MM.1S (cell line): ENCODE results near the gene DNAAF2.
"Not testable (repeated sequence)": the region's sequence is repeated elsewhere in the genome, so short reads cannot be mapped to it uniquely, and the experiment has no call there.

Experiments
- DNase-seq: peaks from one replicate; pipeline ENCODE4 v3.0.0-alpha.2; 2015
- H2AFZ ChIP-seq: fragments of 300-600 bp; sonication (generic); 2 replicates; pipeline ENCODE4 v1.6.0; 2016; ENCODE audit warnings: antibody characterized with exemption, low read length
- H3F3A ChIP-seq: fragments of 300-600 bp; sonication (generic); 2 replicates; pipeline ENCODE4 v1.6.1; 2016; ENCODE audit warnings: mild to moderate bottlenecking, antibody characterized with exemption, low read length, moderate library complexity, mixed read lengths; ENCODE audit not compliant: insufficient read depth
- H3K27ac ChIP-seq: fragments of 300-600 bp; sonication (generic); 2 replicates; pipeline ENCODE4 v1.5.1; 2016; ENCODE audit warnings: mild to moderate bottlenecking, low read length
- H3K27me3 ChIP-seq: fragments of 300-600 bp; sonication (generic); replicated peaks from 2 replicates; pipeline ENCODE4 v1.6.0; 2016; ENCODE audit warnings: low read length; ENCODE audit not compliant: insufficient read depth
- H3K36me3 ChIP-seq: fragments of 300-600 bp; sonication (generic); replicated peaks from 2 replicates; pipeline ENCODE4 v1.6.1; 2016; ENCODE audit warnings: mild to moderate bottlenecking, low read length, mixed read lengths; ENCODE audit not compliant: insufficient read depth
- H3K4me1 ChIP-seq: fragments of 300-600 bp; sonication (generic); 2 replicates; pipeline ENCODE4 v1.6.1; 2016; ENCODE audit warnings: low read length, mixed read lengths
- H3K4me2 ChIP-seq: fragments of 300-600 bp; sonication (generic); 2 replicates; pipeline ENCODE4 v1.6.0; 2016; ENCODE audit warnings: low read depth, low read length
- H3K4me3 ChIP-seq: fragments of 300-600 bp; sonication (generic); 2 replicates; pipeline ENCODE4 v1.5.1; 2016; ENCODE audit warnings: low read length, mixed read lengths
- H3K79me2 ChIP-seq: fragments of 300-600 bp; sonication (generic); 2 replicates; pipeline ENCODE4 v1.6.1; 2016; ENCODE audit warnings: mixed run types, low read length, mixed read lengths
- H3K9ac ChIP-seq: fragments of 300-600 bp; sonication (generic); 2 replicates; pipeline ENCODE4 v1.6.1; 2016; ENCODE audit warnings: low read length, mixed read lengths
- H3K9me2 ChIP-seq: fragments of 300-600 bp; sonication (generic); replicated peaks from 2 replicates; pipeline ENCODE4 v1.6.1; 2016; ENCODE audit warnings: mild to moderate bottlenecking, low read length, mixed read lengths; ENCODE audit not compliant: insufficient read depth
- H3K9me3 ChIP-seq: fragments of 300-600 bp; sonication (generic); replicated peaks from 2 replicates; pipeline ENCODE4 v1.6.1; 2016; ENCODE audit warnings: mild to moderate bottlenecking, low read length, mixed read lengths; ENCODE audit not compliant: insufficient read depth
- H4K20me1 ChIP-seq: fragments of 300-600 bp; sonication (generic); 2 replicates; pipeline ENCODE4 v1.6.1; 2016; ENCODE audit warnings: mild to moderate bottlenecking, low read length, moderate library complexity, mixed read lengths; ENCODE audit not compliant: insufficient read depth
- CTCF ChIP-seq: fragments of 300-600 bp; sonication (generic); IDR thresholded peaks from 2 replicates; pipeline ENCODE4 v1.5.1; 2016; ENCODE audit warnings: antibody characterized with exemption, low read length, mixed read lengths
- EZH2 ChIP-seq: fragments of 300-600 bp; sonication (generic); optimal IDR thresholded peaks from 2 replicates; pipeline ENCODE3; 2017; ENCODE audit warnings: low read depth, mild to moderate bottlenecking, antibody characterized with exemption, low read length, mixed read lengths
- EZH2phosphoT487 ChIP-seq: fragments of 300-600 bp; sonication (generic); IDR thresholded peaks from 2 replicates; pipeline ENCODE4 v1.6.1; 2018; ENCODE audit warnings: antibody characterized with exemption, low read length

DNAAF2 gene

DNA sequence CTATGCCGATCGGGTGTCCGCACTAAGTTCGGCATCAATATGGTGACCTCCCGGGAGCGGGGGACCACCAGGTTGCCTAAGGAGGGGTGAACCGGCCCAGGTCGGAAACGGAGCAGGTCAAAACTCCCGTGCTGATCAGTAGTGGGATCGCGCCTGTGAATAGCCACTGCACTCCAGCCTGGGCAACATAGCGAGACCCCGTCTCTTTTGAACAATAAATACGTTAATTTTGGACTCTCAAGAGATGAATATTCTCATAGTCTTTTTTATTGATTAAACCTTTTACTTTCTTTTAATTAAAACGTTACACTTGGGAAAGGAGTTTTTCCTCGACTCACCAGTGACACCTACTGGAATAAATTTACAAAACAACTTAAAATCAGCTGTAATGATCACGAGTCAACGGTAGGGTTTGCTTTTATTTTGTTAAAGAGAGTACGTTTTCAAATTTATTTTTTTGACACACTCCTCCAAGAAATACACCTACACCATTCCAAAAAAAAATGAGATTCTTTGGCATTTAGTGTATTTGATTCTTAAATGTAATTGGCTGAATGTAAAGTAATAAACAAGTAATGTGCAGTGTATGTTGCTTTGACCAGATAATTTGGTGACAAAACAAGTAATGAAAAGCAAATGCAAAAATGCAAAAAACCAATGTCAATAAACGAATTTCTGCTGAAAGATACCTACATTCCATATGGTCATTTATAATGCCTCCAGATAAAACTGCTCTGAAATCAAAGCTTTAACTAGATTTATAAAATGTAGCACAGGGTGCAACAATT is 48.2 kb downstream of the DNAAF2 start:
- H3K27me3 ChIP-seq = no peaks in the 10 kb centered on the region
- H3K36me3 ChIP-seq = no peaks in the 10 kb centered on the region; the same call in 1 of the 2 replicates
- TF ChIP-seq EZH2phosphoT487 (no peak), CTCF (peak; percentile 70), EZH2 (no peak)
- peak; percentile 48 for DNase-seq
- H3K4me3 ChIP-seq = peak overlapping the region; percentile 20; the same call in 1 of the 2 replicates
- H3K9ac ChIP-seq = no peak overlapping the region; the same call in 1 of the 2 replicates
- peak overlapping the region; percentile 82; the same call in 1 of the 2 replicates for H3K27ac ChIP-seq
- peaks cover 13% of the 10 kb centered on the region for H3F3A ChIP-seq
- H4K20me1 ChIP-seq = peaks cover 3% of the 10 kb centered on the region; the same call in 1 of the 2 replicates
- H3K9me3 ChIP-seq = no peaks in the 10 kb centered on the region
- H3K4me1 ChIP-seq = no peaks in the 10 kb centered on the region
- peak overlapping the region; percentile 41; the same call in 1 of the 2 replicates for H3K4me2 ChIP-seq
- no peaks in the 10 kb centered on the region for H3K9me2 ChIP-seq
- peak overlapping the region; percentile 25; the same call in 1 of the 2 replicates for H2AFZ ChIP-seq
- peaks cover 44% of the 10 kb centered on the region for H3K79me2 ChIP-seq

DNA sequence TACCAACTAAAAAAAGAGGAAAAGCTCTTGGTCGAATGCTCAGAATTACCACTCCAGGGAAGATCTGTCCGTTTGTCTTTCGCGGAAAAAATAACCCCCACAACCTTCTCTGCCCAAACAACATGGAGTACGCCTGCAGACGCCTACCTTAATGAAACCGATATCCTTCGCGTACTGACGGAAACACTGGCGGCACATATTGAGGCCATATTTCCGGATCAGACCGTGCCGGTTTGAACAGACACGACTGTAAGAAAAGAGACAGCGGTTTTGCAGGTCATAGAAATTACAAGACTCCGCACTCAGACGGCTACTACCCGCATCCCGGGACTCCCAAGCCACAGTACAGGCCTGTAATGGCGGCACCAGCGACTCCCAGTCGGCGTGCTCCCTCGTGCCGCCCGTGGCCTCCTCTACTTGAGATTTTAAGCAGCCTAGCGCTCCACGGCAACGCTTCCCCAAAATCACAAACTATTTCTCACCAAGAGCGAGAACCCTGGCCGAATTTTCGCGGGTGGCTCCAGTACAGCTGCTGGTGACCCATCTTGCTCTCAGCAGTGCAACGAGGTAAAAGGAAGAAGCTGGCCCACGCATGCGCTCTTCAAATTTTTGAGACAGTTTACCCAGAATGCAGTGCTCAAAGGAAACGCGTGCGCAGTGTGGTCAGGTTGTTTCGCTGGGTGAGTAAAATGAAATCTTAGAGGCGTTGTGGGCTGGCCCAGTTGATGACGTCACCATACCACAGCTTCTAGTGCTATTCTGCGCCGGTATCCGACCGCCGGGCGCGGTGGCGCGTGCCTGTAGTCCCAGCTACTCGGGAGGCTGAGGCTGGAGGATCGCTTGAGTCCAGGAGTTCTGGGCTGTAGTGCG is 49.0 kb downstream of the DNAAF2 start, which contains the start of gene RPS29:
RPS29 (minus strand) TSS at position 578 of the 870 bp plus-strand sequence; CDS start at position 544, 34 bp downstream.
- H3K36me3 ChIP-seq = no peaks in the 10 kb centered on the region; the same call in 1 of the 2 replicates
- H2AFZ ChIP-seq = peak within 1 kb of the TSS; percentile 25; the same call in 1 of the 2 replicates
- TF ChIP-seq CTCF = no peak
- TF ChIP-seq EZH2 = no peak
- TF ChIP-seq EZH2phosphoT487 = no peak
- H3K9me2 ChIP-seq = no peaks in the 10 kb centered on the region
- DNase-seq = peak; percentile 96
- peak within 1 kb of the TSS; percentile 45; the same call in 1 of the 2 replicates for H3K4me2 ChIP-seq
- H3K4me3 ChIP-seq = peak within 1 kb of the TSS; percentile 86
- peak within 1 kb of the TSS; percentile 96 for H3K9ac ChIP-seq
- H3K4me1 ChIP-seq = no peaks in the 10 kb centered on the region
- no peaks in the 10 kb centered on the region for H3K9me3 ChIP-seq
- H4K20me1 ChIP-seq = peaks cover 3% of the 10 kb centered on the region; the same call in 1 of the 2 replicates
- H3F3A ChIP-seq = peaks cover 13% of the 10 kb centered on the region
- H3K27me3 ChIP-seq = no peaks in the 10 kb centered on the region
- H3K27ac ChIP-seq = peak within 1 kb of the TSS; percentile 82
- H3K79me2 ChIP-seq = peaks cover 44% of the 10 kb centered on the region

GRCh38 chr14:49584981-49585640 is 49.9 kb downstream of the DNAAF2 start:
- H4K20me1 ChIP-seq, H3K9me2 ChIP-seq, H3K27me3 ChIP-seq, H3K9me3 ChIP-seq, H3K4me1 ChIP-seq, H3K36me3 ChIP-seq, DNase-seq, H2AFZ ChIP-seq: not testable (repeated sequence)
- H3K79me2 ChIP-seq = peaks cover 44% of the 10 kb centered on the region
- peak overlapping the region; percentile 82; the same call in 1 of the 2 replicates for H3K27ac ChIP-seq
- peaks cover 13% of the 10 kb centered on the region for H3F3A ChIP-seq
- H3K4me2 ChIP-seq = peak overlapping the region; percentile 45; the same call in 1 of the 2 replicates
- H3K9ac ChIP-seq = peak overlapping the region; percentile 96
- peak overlapping the region; percentile 86 for H3K4me3 ChIP-seq
